Fibroblast of lung (primary cell): ENCODE data around the gene OR2H2. TPM values are rescaled to one million over a fixed set of nuclear protein-coding genes. Genes with fewer than 3 reads are reported as not detected.

Experiments
- DNase-seq, 2 donors: peaks; one replicate each; pipeline versions ENCODE4 v3.0.0 to v3.0.0-alpha.2; 2010; ENCODE audit warnings: low read depth in 2 of 2
- H2AFZ ChIP-seq: 2 replicates; pipeline ENCODE4 v1.5.1; 2012; ENCODE audit warnings: low read length, control low read depth, inconsistent platforms
- H3K27ac ChIP-seq: 2 replicates; pipeline ENCODE4 v1.5.1; 2011; ENCODE audit warnings: low read length, control low read depth; ENCODE audit not compliant: insufficient read depth
- H3K27me3 ChIP-seq: 2 replicates; pipeline ENCODE4 v1.5.1; 2011; ENCODE audit warnings: mild to moderate bottlenecking, low read length; ENCODE audit not compliant: control insufficient read depth, insufficient read depth
- H3K36me3 ChIP-seq: 2 replicates; pipeline ENCODE4 v1.5.1; 2011; ENCODE audit warnings: low read length; ENCODE audit not compliant: control insufficient read depth, insufficient read depth
- H3K4me1 ChIP-seq: 2 replicates; pipeline ENCODE4 v1.5.1; 2011; ENCODE audit warnings: low read length; ENCODE audit not compliant: control insufficient read depth, insufficient read depth; ENCODE audit errors: extremely low read depth
- H3K4me2 ChIP-seq: 2 replicates; pipeline ENCODE4 v1.5.1; 2011; ENCODE audit warnings: low read length, control low read depth; ENCODE audit not compliant: insufficient read depth; ENCODE audit errors: extremely low read depth
- H3K4me3 ChIP-seq, 4 experiments: fragments of 200-600 bp in 1 of 4; sonication (generic) in 1 of 4; replicated peaks in 1 of 4; 2 replicates each; pipeline ENCODE4 v1.5.1; 2011 to 2016; ENCODE audit warnings: low read length in 4 of 4, low read depth in 3 of 4, mild to moderate bottlenecking in 3 of 4, control low read depth in 2 of 4, inconsistent platforms in 1 of 4, mixed read lengths in 1 of 4; ENCODE audit not compliant: insufficient read depth in 1 of 4; ENCODE audit errors: control extremely low read depth in 1 of 4
- H3K79me2 ChIP-seq: 2 replicates; pipeline ENCODE4 v1.5.1; 2012; ENCODE audit warnings: mild to moderate bottlenecking, low read length, inconsistent platforms; ENCODE audit not compliant: control insufficient read depth, insufficient read depth
- H3K9ac ChIP-seq: 2 replicates; pipeline ENCODE4 v1.5.1; 2011; ENCODE audit warnings: mild to moderate bottlenecking, low read length, control low read depth; ENCODE audit not compliant: insufficient read depth
- H3K9me3 ChIP-seq: 2 replicates; pipeline ENCODE4 v1.5.1; 2012; ENCODE audit warnings: low read depth, low read length; ENCODE audit not compliant: control insufficient read depth, insufficient read depth
- H4K20me1 ChIP-seq: 2 replicates; pipeline ENCODE4 v1.5.1; 2011; ENCODE audit warnings: low read length; ENCODE audit not compliant: control insufficient read depth, insufficient read depth; ENCODE audit errors: extremely low read depth
- EZH2 ChIP-seq: IDR thresholded peaks from 2 replicates; pipeline ENCODE4 v1.5.1; 2012; ENCODE audit warnings: low read length, control low read depth, mild to moderate bottlenecking; ENCODE audit errors: missing control alignments
- polyA plus RNA-seq, 2 donors: library from polyadenylated mRNA; depleted of rRNA in 1 of 2; stranded (reverse) in 1 of 2; unstranded in 1 of 2; fragments of >200 nt; gene quantifications; 2 replicates each; pipeline ENCODE4 v1.2.1, GENCODE V29; 2011 to 2012; ENCODE audit warnings: missing spikeins in 1 of 2
- total RNA-seq: library from RNA; depleted of rRNA; stranded (reverse); fragments of >200 nt; gene quantifications from 2 replicates; pipeline ENCODE4 v1.2.1, GENCODE V29; 2014
- TF ChIP-seq, protein P1 (sequence below), 2 donors: IDR thresholded peaks in 1 of 2; conservative IDR thresholded peaks in 1 of 2; 1 replicate in 1 of 2; 2 replicates in 1 of 2; pipeline ENCODE4 v1.5.1; 2011 to 2012; ENCODE audit warnings: low read length in 2 of 2, control low read depth in 1 of 2, inconsistent platforms in 1 of 2, low read depth in 1 of 2, mild to moderate bottlenecking in 1 of 2

Gene OR2H2
- total and polyA plus RNA-seq, 2 donors (not counting 1 experiment from before 2014, with no cell fraction given) = not detected

DNA sequence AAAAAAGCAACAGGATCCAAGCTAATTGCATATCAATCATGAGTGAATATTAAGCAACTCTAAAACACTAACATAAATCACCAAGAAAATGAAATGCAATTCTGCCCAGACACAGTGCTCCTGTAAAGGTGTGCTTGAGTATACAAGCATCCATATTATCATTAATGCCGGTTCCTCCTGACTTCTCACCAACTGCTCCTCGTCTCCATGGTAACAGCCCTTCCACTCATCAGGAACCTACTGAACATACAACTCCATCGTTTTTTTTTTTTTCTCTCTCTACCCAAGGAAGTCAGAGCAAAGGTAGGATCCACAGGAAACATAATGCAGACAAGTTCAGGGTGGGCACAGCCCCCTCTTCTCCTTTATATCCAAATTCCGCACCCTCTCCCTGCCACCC lies 35.7 kb downstream of the OR2H2 start:
- H3K4me1 ChIP-seq = no peaks in the 10 kb centered on the region

DNA sequence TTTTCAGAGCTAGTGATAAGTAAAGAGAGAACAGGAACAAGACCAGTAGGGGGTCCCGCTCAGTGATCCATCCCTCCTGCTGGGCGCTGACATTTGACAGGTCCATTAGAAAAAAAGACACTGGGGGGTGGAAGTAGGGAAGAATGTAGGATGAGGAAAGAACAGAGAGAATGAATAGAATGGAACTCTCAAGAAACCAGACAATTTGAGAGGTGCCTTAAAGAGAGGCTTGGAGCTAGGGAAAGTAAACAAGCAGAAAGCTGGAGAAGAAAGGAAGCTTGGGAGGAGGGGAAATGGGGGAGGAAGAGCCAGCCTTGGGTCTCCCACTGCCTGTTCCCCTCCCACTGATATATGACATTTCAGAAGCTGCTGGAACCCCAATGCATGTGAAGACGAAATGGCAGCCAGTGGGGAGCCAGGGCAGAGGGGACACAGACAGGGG lies 39.6 kb downstream of the OR2H2 start:
- H3K36me3 ChIP-seq = peaks cover 9% of the 10 kb centered on the region
- TF ChIP-seq, protein P1, sequence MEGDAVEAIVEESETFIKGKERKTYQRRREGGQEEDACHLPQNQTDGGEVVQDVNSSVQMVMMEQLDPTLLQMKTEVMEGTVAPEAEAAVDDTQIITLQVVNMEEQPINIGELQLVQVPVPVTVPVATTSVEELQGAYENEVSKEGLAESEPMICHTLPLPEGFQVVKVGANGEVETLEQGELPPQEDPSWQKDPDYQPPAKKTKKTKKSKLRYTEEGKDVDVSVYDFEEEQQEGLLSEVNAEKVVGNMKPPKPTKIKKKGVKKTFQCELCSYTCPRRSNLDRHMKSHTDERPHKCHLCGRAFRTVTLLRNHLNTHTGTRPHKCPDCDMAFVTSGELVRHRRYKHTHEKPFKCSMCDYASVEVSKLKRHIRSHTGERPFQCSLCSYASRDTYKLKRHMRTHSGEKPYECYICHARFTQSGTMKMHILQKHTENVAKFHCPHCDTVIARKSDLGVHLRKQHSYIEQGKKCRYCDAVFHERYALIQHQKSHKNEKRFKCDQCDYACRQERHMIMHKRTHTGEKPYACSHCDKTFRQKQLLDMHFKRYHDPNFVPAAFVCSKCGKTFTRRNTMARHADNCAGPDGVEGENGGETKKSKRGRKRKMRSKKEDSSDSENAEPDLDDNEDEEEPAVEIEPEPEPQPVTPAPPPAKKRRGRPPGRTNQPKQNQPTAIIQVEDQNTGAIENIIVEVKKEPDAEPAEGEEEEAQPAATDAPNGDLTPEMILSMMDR (conservative IDR thresholded peaks at IDR 0.05 in 1 of 2, IDR thresholded peaks at IDR 0.05 in 1 of 2; ENCODE audit: low read depth in 1 of 2, low read length in 2 of 2) = no peak
- no peak overlapping the region for H3K9ac ChIP-seq
- H3K27me3 ChIP-seq = no peaks in the 10 kb centered on the region
- no peak overlapping the region for H3K27ac ChIP-seq
- peaks cover 6% of the 10 kb centered on the region for H3K4me1 ChIP-seq
- H4K20me1 ChIP-seq = no peaks in the 10 kb centered on the region
- no peak overlapping the region for H2AFZ ChIP-seq
- H3K9me3 ChIP-seq = no peaks in the 10 kb centered on the region
- DNase-seq = no peak
- no peak overlapping the region for H3K4me3 ChIP-seq
- no peaks in the 10 kb centered on the region for H3K79me2 ChIP-seq
- no peak overlapping the region for H3K4me2 ChIP-seq

More for the DNA sequence above, 35.7 kb downstream of the OR2H2 start:
- no peaks in the 10 kb centered on the region for H3K79me2 ChIP-seq
- TF ChIP-seq, protein P1 (conservative IDR thresholded peaks at IDR 0.05 in 1 of 2, IDR thresholded peaks at IDR 0.05 in 1 of 2; ENCODE audit: low read depth in 1 of 2, low read length in 2 of 2) = no peak
- TF ChIP-seq EZH2 = no peak
- no peak overlapping the region for H3K4me3 ChIP-seq
- H3K27ac ChIP-seq = no peak overlapping the region
- H3K4me2 ChIP-seq = no peak overlapping the region
- H3K9ac ChIP-seq = no peak overlapping the region
- no peaks in the 10 kb centered on the region for H3K9me3 ChIP-seq
- H4K20me1 ChIP-seq = no peaks in the 10 kb centered on the region
- no peak for DNase-seq
- H2AFZ ChIP-seq = no peak overlapping the region
- H3K36me3 ChIP-seq = peaks cover 13% of the 10 kb centered on the region
- H3K27me3 ChIP-seq = no peaks in the 10 kb centered on the region

DNA sequence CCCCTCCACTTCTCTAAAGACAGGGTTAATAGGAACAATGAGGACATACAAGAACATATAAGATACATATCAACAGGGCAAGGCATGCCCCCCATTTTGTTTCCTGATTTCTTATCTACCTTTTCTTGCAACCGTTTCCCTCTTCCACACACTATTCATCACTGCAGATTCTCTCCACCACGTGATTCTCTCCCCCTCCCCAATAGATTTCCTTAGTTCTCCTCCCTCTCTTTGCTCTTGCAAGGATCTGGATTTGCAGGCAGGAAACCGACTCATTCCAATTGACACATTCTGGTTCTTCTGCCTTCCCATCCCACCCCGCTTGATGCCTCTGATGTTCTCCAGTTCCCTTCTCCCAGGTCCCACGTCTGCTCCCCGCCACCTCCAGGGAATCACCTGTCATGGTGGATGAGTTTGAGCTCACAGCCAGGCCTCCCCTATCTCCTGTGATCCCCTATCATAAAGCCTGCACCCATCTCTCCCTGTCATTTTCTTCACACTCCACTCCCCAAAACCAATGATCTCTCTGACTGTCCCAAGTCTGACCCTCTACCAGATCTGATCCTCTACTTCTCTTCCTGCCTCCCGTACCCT lies 40.5 kb downstream of the OR2H2 start:
- Histone ChIP-seq H3K79me2 (no peaks in the 10 kb centered on the region), H3K9ac (no peak overlapping the region), H3K27me3 (no peaks in the 10 kb centered on the region), H3K9me3 (no peaks in the 10 kb centered on the region), H3K4me3 (no peak overlapping the region), H3K36me3 (peaks cover 6% of the 10 kb centered on the region), H3K4me1 (peaks cover 6% of the 10 kb centered on the region), H3K27ac (no peak overlapping the region), H3K4me2 (no peak overlapping the region), H4K20me1 (no peaks in the 10 kb centered on the region), H2AFZ (no peak overlapping the region)
- no peak for DNase-seq
- TF ChIP-seq, protein P1 (conservative IDR thresholded peaks at IDR 0.05 in 1 of 2, IDR thresholded peaks at IDR 0.05 in 1 of 2; ENCODE audit: low read depth in 1 of 2, low read length in 2 of 2) = no peak
